Osteocyte (in vitro differentiated cells): ENCODE results near the gene PTPN21. TPM values are rescaled to one million over a fixed set of nuclear protein-coding genes. Genes with fewer than 3 reads are reported as not detected.

Experiments
- DNase-seq: peaks from one replicate; pipeline ENCODE4 v3.0.0; 2021; ENCODE audit warnings: mixed read lengths; ENCODE audit not compliant: unreplicated experiment; ENCODE audit errors: extremely low spot score
- H3K27ac Mint-ChIP-seq: one replicate; pipeline ENCODE4 v1.8.0; 2021; ENCODE audit warnings: mild to moderate bottlenecking, mixed read lengths; ENCODE audit not compliant: unreplicated experiment
- H3K27me3 Mint-ChIP-seq: one replicate; pipeline ENCODE4 v1.8.0; 2021; ENCODE audit warnings: mixed read lengths; ENCODE audit not compliant: unreplicated experiment
- H3K36me3 Mint-ChIP-seq: one replicate; pipeline ENCODE4 v1.8.0; 2021; ENCODE audit warnings: mixed read lengths; ENCODE audit not compliant: unreplicated experiment
- H3K4me1 Mint-ChIP-seq: one replicate; pipeline ENCODE4 v1.8.0; 2021; ENCODE audit warnings: mixed read lengths; ENCODE audit not compliant: unreplicated experiment
- H3K4me3 Mint-ChIP-seq: one replicate; pipeline ENCODE4 v1.8.0; 2021; ENCODE audit warnings: mild to moderate bottlenecking, moderate library complexity, mixed read lengths; ENCODE audit not compliant: unreplicated experiment
- H3K9me3 Mint-ChIP-seq: one replicate; pipeline ENCODE4 v1.8.0; 2021; ENCODE audit warnings: mixed read lengths; ENCODE audit not compliant: unreplicated experiment
- long read RNA-seq: library from polyadenylated mRNA; unstranded; transcript quantifications from one replicate; pipeline ENCODE4 v2.0.0, GENCODE V29; 2021
- total RNA-seq: library from RNA; stranded (reverse); gene quantifications from 2 replicates; pipeline ENCODE4 v1.2.1, GENCODE V29; 2021
- TF ChIP-seq, protein P1 (sequence below): fragments of 200-600 bp; sonication (generic); IDR thresholded peaks from 2 replicates; pipeline ENCODE4 v1.5.0; 2021; ENCODE audit warnings: antibody characterized with exemption, mild to moderate bottlenecking, moderate library complexity

PTPN21 gene
- total RNA-seq, result 30.0 and 33.8 TPM in 2 replicates
- long read RNA-seq, partial matches to known transcripts, result 5 of 11 reads
- long read RNA-seq, other reads (novel, unspliced or antisense), result 6 of 11 reads

DNA sequence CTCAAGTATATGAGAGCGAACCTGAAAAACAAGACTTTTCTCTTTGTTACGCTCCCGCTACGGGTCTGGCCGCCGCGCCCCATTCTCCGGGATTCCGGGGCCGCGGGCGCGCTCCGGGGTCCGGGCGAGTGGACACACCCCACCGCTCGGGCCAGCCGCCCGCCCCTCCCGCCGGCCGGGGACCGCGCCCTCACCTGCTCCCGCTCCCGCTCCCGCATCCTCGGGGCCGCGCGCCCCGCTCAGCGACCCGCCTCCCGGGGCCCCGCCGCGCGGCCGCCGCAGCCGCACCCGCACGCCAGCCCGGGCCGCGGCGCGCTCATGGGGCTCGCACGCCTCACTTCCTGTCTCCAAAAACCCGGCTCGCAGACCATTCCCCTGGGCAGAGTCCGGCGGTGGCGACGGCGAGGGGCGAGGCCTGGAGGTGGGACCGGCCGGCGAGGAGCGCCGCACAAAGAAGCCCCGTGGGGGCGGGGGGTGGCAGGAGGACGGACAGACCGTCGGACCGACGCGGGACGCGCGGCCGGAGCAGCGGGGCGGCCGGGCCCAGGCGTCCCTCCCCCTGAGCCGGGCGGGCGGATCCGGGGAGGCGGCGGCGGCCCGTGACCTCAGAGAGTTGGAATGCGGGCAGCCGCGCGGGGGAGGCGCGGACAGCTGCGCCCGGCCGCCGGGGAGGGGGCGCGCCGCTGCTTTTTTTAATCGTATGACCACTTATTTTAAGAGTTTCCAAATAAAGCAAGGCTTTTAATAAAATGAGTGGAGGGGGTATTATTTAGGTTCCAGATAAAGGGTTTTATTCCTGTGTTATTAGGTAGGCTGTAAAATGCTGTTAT is at the start of gene PTPN21:
Gene PTPN21, minus strand, starts transcription at position 551 of the 830 bp plus-strand sequence. CDS start 4,590 bp downstream, outside the sequence.
- Mint-ChIP-seq H3K36me3 (peaks cover 1% of the 10 kb centered on the region), H3K27me3 (no peaks in the 10 kb centered on the region), H3K27ac (peak within 1 kb of the TSS; percentile 91), H3K4me1 (peaks cover 34% of the 10 kb centered on the region), H3K9me3 (no peaks in the 10 kb centered on the region), H3K4me3 (peak within 1 kb of the TSS; percentile 91)
- DNase-seq, result peak; percentile 88
- TF ChIP-seq, protein P1, sequence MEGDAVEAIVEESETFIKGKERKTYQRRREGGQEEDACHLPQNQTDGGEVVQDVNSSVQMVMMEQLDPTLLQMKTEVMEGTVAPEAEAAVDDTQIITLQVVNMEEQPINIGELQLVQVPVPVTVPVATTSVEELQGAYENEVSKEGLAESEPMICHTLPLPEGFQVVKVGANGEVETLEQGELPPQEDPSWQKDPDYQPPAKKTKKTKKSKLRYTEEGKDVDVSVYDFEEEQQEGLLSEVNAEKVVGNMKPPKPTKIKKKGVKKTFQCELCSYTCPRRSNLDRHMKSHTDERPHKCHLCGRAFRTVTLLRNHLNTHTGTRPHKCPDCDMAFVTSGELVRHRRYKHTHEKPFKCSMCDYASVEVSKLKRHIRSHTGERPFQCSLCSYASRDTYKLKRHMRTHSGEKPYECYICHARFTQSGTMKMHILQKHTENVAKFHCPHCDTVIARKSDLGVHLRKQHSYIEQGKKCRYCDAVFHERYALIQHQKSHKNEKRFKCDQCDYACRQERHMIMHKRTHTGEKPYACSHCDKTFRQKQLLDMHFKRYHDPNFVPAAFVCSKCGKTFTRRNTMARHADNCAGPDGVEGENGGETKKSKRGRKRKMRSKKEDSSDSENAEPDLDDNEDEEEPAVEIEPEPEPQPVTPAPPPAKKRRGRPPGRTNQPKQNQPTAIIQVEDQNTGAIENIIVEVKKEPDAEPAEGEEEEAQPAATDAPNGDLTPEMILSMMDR, result peak; percentile 9

DNA sequence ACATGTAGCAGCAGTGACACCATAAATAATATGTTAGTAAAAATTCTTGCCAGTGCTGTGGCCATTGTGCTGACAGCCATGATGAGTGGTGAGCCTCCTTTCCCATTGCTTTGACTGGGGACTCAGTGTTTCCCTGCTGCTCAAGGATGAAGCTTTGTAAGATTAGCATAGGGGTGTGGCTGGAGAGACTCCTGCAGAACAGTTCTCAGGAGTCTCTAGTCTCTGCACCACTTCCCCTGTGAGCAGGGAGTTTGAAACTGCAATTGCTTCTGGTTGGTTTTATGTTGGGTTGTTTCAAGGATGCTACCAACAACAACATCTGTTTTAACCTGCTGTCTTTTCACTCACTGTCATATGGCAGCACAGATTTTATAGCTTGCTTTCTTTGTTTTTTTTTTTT is 49.4 kb upstream of the PTPN21 start:
- H3K27ac Mint-ChIP-seq, result no peak overlapping the region
- no peaks in the 10 kb centered on the region for H3K27me3 Mint-ChIP-seq
- H3K36me3 Mint-ChIP-seq, result peaks cover 64% of the 10 kb centered on the region
- DNase-seq, result no peak
- H3K9me3 Mint-ChIP-seq, result no peaks in the 10 kb centered on the region
- H3K4me3 Mint-ChIP-seq, result no peak overlapping the region
- no peaks in the 10 kb centered on the region for H3K4me1 Mint-ChIP-seq
- TF ChIP-seq, protein P1, result no peak

DNA sequence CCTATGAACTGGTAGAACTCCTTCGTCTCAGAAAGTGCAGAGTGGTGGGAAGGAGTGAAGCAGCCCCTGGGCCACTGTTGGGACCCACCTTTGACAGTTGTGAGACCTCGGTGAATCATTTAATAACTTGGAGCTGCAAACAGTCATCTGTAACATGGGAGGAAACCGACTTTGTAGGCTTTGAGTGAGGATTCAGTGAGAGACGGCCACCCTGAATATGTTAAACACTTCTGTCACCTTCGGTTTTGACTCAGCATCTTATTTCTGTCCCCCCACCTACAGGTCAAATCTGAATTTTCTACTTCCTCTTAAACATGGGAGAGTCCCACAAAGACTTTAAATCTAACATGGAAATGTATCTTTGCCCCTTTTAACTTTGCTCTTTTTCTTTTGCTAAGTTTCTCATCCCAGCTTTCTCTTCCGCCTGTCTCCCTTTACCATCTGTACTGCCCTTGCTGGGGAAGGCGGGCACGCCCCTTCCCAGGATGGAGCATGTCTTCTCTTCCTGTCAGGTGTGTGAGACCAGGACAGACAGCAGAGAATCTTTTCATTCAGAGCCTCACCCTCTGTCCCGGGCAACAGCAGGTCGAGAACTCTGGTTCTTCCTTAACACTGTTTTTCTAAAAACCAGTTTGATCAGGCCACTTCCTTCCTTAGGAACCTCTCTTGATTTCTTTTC is 45.1 kb upstream of the PTPN21 start:
- no peaks in the 10 kb centered on the region for H3K4me1 Mint-ChIP-seq
- TF ChIP-seq, protein P1, result no peak
- no peaks in the 10 kb centered on the region for H3K27me3 Mint-ChIP-seq
- no peak for DNase-seq
- H3K36me3 Mint-ChIP-seq, result peaks cover 65% of the 10 kb centered on the region
- no peaks in the 10 kb centered on the region for H3K9me3 Mint-ChIP-seq
- no peak overlapping the region for H3K4me3 Mint-ChIP-seq
- H3K27ac Mint-ChIP-seq, result no peak overlapping the region

DNA sequence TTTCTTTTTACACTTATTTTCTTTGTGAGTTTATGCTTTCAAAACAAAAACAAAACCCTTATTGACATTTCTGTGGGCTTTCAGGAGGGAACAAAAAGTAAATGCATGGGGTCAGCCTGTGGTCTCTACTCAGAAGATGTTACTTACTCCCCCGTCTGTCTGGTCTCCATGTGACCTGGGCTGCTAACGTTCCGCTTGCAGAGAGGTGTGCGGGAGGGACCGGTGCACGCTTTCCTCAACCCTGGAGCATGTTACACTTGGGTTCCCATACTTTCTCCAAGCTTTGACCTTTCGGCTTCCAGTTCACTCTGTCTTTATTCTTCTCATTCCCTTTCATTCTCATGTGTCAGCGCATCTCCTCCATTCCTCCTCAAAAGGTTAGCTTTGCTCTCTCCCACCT is 44.5 kb upstream of the PTPN21 start:
- Mint-ChIP-seq H3K4me3 (no peak overlapping the region), H3K9me3 (no peaks in the 10 kb centered on the region), H3K36me3 (peaks cover 68% of the 10 kb centered on the region), H3K27ac (no peak overlapping the region), H3K4me1 (no peaks in the 10 kb centered on the region), H3K27me3 (no peaks in the 10 kb centered on the region)
- DNase-seq, result no peak
- TF ChIP-seq, protein P1, result no peak
